Activated CD4-positive, alpha-beta T cell treated with anti-CD3 and anti-CD28 coated beads for 24 hours (primary cell): Measurements from ENCODE around the gene FNDC3B.

Experiments
- DNase-seq, 2 donors: peaks; one replicate each; pipeline ENCODE4 v3.0.0-alpha.2; 2020; ENCODE audit warnings: low read depth in 2 of 2

FNDC3B gene

GRCh38 chr3:172332256-172333041, 293.1 kb downstream of the FNDC3B start:
- DNase-seq, result peak; percentile 33 to 35

GRCh38 chr3:172333042-172333377, 293.6 kb downstream of the FNDC3B start:
- DNase-seq, result no peak

- no peak for DNase-seq
Measured at GRCh38 chr3:172333692-172334457, 294.5 kb downstream of the FNDC3B start.

GRCh38 chr3:172334671-172335207, 295.4 kb downstream of the FNDC3B start:
- DNase-seq, result no peak

GRCh38 chr3:172339892-172340291, 300.5 kb downstream of the FNDC3B start:
- no peak for DNase-seq

GRCh38 chr3:172340583-172340982, 301.2 kb downstream of the FNDC3B start:
- no peak for DNase-seq

- no peak for DNase-seq
Measured at GRCh38 chr3:172341482-172342059, 302.2 kb downstream of the FNDC3B start.

- DNase-seq, result no peak
Measured at GRCh38 chr3:172342097-172342659, 302.8 kb downstream of the FNDC3B start.

- no peak for DNase-seq
Measured at GRCh38 chr3:172343117-172343516, 303.7 kb downstream of the FNDC3B start.

GRCh38 chr3:172343979-172344378, 304.6 kb downstream of the FNDC3B start:
- DNase-seq, result no peak

- no peak for DNase-seq
Measured at GRCh38 chr3:172346161-172346560, 306.8 kb downstream of the FNDC3B start.

- no peak for DNase-seq
Measured at GRCh38 chr3:172347895-172348679, 308.7 kb downstream of the FNDC3B start.

- DNase-seq, result no peak
Measured at GRCh38 chr3:172351895-172352466, 312.6 kb downstream of the FNDC3B start.

- DNase-seq, result no peak
Measured at GRCh38 chr3:172352786-172353185, 313.4 kb downstream of the FNDC3B start.

GRCh38 chr3:172354931-172355499, 315.6 kb downstream of the FNDC3B start:
- no peak for DNase-seq

GRCh38 chr3:172355836-172356235, 316.5 kb downstream of the FNDC3B start:
- DNase-seq, result no peak

- DNase-seq, result no peak
Measured at GRCh38 chr3:172356427-172356826, 317.0 kb downstream of the FNDC3B start.

- no peak for DNase-seq
Measured at GRCh38 chr3:172357850-172358754, 318.7 kb downstream of the FNDC3B start.

- no peak for DNase-seq
Measured at GRCh38 chr3:172359231-172359630, 319.9 kb downstream of the FNDC3B start.

- no peak for DNase-seq
Measured at GRCh38 chr3:172359996-172360395, 320.6 kb downstream of the FNDC3B start.
